DND-41 (cell line): ENCODE data around the gene MYO5A.
"Not testable (repeated sequence)": the region's sequence is repeated elsewhere in the genome, so short reads cannot be mapped to it uniquely, and the experiment has no call there.

Experiments
- ATAC-seq: fragments of 200-7000 bp; cut with Tn5 transposase; 3 replicates; pipeline ENCODE4 v1.9.1; 2021; ENCODE audit warnings: low read depth; ENCODE audit not compliant: insufficient read depth
- DNase-seq: peaks from one replicate; pipeline ENCODE4 v3.0.0-alpha.2; 2020
- H2AFZ ChIP-seq: 2 replicates; pipeline ENCODE4 v1.6.0; 2012; ENCODE audit warnings: low read depth, low read length
- H3K27ac ChIP-seq: 2 replicates; pipeline ENCODE4 v1.5.1; 2012; ENCODE audit warnings: low read length, inconsistent platforms
- H3K27me3 ChIP-seq: fragments of 200-600 bp; sonication (generic); 2 replicates; pipeline ENCODE4 v1.6.0; 2012; ENCODE audit warnings: low read length, mild to moderate bottlenecking, inconsistent platforms; ENCODE audit not compliant: insufficient read depth, poor library complexity
- H3K36me3 ChIP-seq: 2 replicates; pipeline ENCODE4 v1.5.1; 2012; ENCODE audit warnings: low read length, inconsistent platforms; ENCODE audit not compliant: insufficient read depth
- H3K4me1 ChIP-seq: 2 replicates; pipeline ENCODE4 v1.5.1; 2012; ENCODE audit warnings: mild to moderate bottlenecking, low read length; ENCODE audit not compliant: insufficient read depth
- H3K4me2 ChIP-seq: 2 replicates; pipeline ENCODE4 v1.6.0; 2012; ENCODE audit warnings: mild to moderate bottlenecking, moderate library complexity, low read length, inconsistent platforms; ENCODE audit not compliant: insufficient read depth
- H3K4me3 ChIP-seq, 2 experiments: fragments of 200-600 bp in 1 of 2; shearing (Covaris generic) in 1 of 2; 2 replicates each; pipeline ENCODE4 v1.5.1; 2012 to 2016; ENCODE audit warnings: inconsistent platforms in 2 of 2, low read length in 2 of 2, mild to moderate bottlenecking in 2 of 2, low read depth in 1 of 2, moderate library complexity in 1 of 2
- H3K79me2 ChIP-seq: 2 replicates; pipeline ENCODE4 v1.6.0; 2012; ENCODE audit warnings: low read length, inconsistent platforms; ENCODE audit not compliant: insufficient read depth
- H3K9ac ChIP-seq: 2 replicates; pipeline ENCODE4 v1.6.0; 2012; ENCODE audit warnings: low read depth, mild to moderate bottlenecking, inconsistent platforms, low read length, moderate library complexity
- H3K9me3 ChIP-seq: 2 replicates; pipeline ENCODE4 v1.5.1; 2012; ENCODE audit warnings: low read length, moderate library complexity, mild to moderate bottlenecking, inconsistent platforms; ENCODE audit not compliant: insufficient read depth, severe bottlenecking
- H4K20me1 ChIP-seq: 2 replicates; pipeline ENCODE4 v1.6.0; 2012; ENCODE audit warnings: low read length; ENCODE audit not compliant: insufficient read depth
- CTCF ChIP-seq: IDR thresholded peaks from 2 replicates; pipeline ENCODE4 v1.5.1; 2012; ENCODE audit warnings: borderline replicate concordance, low read length, moderate library complexity, mild to moderate bottlenecking; ENCODE audit not compliant: poor library complexity, severe bottlenecking; ENCODE audit errors: extremely low read depth
- EZH2 ChIP-seq: IDR thresholded peaks from 3 replicates; pipeline ENCODE4 v1.6.1; 2012; ENCODE audit warnings: borderline replicate concordance, low read depth, mild to moderate bottlenecking, moderate library complexity, low read length, inconsistent platforms; ENCODE audit not compliant: severe bottlenecking

MYO5A gene

DNA sequence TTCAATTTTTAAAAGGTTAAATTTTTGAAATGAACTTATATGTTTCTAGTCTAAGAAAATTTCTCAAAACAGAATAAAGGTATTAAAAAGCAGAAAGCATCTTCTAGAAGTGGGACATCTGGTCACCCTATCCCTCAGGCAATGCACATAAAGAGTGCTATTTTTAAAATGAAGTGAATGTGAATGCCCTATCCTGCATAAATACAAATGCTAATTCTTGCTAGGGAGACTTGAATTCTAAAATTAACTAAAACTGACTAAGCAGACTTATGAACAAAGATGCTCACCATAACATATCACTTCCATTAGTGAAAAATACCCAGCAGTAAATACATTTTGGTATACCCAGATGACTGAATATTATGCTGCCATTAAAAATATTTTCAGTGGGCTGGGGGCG is 11.7 kb downstream of the MYO5A start:
- Histone ChIP-seq H3K9ac (no peak overlapping the region), H3K4me1 (no peaks in the 10 kb centered on the region), H3K4me3 (no peak overlapping the region), H4K20me1 (peaks cover 4% of the 10 kb centered on the region; the same call in 1 of the 2 replicates), H3K27me3 (no peaks in the 10 kb centered on the region), H3K9me3 (no peaks in the 10 kb centered on the region), H3K27ac (no peak overlapping the region), H3K4me2 (no peak overlapping the region), H2AFZ (no peak overlapping the region), H3K79me2 (peaks cover 14% of the 10 kb centered on the region), H3K36me3 (no peaks in the 10 kb centered on the region)
- no peak for TF ChIP-seq EZH2
- TF ChIP-seq CTCF: no peak
- DNase-seq (no peak), ATAC-seq (no peak)

DNA sequence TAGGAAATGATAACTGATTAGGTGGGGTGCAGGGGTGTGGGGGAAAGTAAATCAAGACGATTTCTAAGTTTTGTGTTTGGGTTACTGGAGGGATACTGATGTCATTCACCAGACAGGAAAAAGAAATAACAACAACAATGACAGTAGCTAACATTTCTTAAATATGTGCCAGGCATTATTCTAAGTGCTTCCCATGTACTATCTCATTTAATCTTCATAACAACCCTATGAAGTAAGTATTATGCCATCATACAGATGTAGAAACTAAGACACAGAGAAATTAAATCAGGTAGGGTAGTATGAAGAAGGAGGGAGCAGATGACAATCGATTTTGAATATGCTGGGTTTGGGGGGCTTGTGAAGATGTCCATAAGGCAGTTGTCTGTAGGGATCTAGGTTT is 13.3 kb downstream of the MYO5A start:
- Histone ChIP-seq H3K27me3 (no peaks in the 10 kb centered on the region), H3K79me2 (peaks cover 13% of the 10 kb centered on the region), H2AFZ (no peak overlapping the region), H3K36me3 (no peaks in the 10 kb centered on the region), H3K4me2 (no peak overlapping the region), H3K4me3 (no peak overlapping the region), H3K4me1 (no peaks in the 10 kb centered on the region), H4K20me1 (peaks cover 4% of the 10 kb centered on the region; the same call in 1 of the 2 replicates), H3K9ac (no peak overlapping the region), H3K9me3 (no peaks in the 10 kb centered on the region), H3K27ac (no peak overlapping the region)
- no peak for DNase-seq
- no peak for ATAC-seq
- TF ChIP-seq EZH2 (no peak), CTCF (no peak)

DNA sequence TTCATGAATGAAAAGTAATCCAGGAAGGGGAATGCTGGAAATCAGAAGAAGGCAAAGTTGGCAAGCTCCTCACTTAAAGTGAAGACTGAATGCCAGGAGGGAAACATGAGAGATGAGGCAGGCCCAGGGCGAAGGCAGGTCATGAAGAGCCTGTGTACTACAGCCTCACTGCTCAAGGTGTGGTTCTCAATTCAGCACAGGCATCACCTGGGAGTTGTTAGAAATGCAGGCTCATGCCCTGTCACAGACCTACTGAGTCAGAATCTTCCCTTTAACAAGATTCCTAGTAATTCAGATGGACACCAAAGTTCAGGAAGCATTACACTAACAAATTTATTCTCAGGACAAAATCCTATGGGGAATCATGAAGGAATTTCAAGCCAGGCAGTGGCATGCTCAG is 14.2 kb downstream of the MYO5A start:
- Histone ChIP-seq H3K36me3 (no peaks in the 10 kb centered on the region), H3K4me3 (no peak overlapping the region), H3K9ac (no peak overlapping the region), H3K4me2 (no peak overlapping the region), H3K79me2 (peaks cover 11% of the 10 kb centered on the region; the same call in 1 of the 2 replicates), H3K27me3 (no peaks in the 10 kb centered on the region), H3K27ac (no peak overlapping the region), H4K20me1 (peaks cover 4% of the 10 kb centered on the region; the same call in 1 of the 2 replicates), H2AFZ (no peak overlapping the region), H3K9me3 (no peaks in the 10 kb centered on the region), H3K4me1 (no peaks in the 10 kb centered on the region)
- ATAC-seq (no peak), DNase-seq (no peak)
- TF ChIP-seq CTCF: no peak
- no peak for TF ChIP-seq EZH2

DNA sequence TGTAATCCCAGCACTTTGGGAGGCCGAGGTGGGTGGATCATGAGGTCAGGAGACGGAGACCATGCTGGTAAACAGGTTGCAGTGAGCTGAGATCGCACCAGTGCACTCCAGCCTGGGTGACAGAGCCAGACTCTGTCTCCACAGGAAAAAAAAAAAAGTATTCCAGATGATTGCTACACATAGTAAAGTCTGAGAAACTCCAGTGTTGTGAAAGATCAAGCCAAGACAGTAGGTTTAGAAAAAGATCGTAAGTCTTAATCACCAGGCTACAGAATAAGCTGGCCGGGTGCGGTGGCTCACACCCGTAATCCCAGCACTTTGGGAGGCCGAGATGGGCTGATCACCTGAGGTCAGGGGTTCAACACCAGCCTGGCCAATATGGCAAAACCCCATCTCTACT is 15.8 kb downstream of the MYO5A start:
- not testable (repeated sequence) for H3K4me3 ChIP-seq, H3K27ac ChIP-seq, H3K9me3 ChIP-seq, H3K4me2 ChIP-seq, H3K9ac ChIP-seq, H3K27me3 ChIP-seq, DNase-seq, H4K20me1 ChIP-seq, ATAC-seq, H3K4me1 ChIP-seq, H2AFZ ChIP-seq, H3K36me3 ChIP-seq
- H3K79me2 ChIP-seq: peaks cover 14% of the 10 kb centered on the region
